ENCODE measurements around the gene MAP3K14.
A peak's percentile ranks its signal among the peaks of the same experiment; 100 is the strongest.
"Not testable (repeated sequence)": the region's sequence is repeated elsewhere in the genome, so short reads cannot be mapped to it uniquely, and the experiment has no call there.

MAP3K14 gene

DNA sequence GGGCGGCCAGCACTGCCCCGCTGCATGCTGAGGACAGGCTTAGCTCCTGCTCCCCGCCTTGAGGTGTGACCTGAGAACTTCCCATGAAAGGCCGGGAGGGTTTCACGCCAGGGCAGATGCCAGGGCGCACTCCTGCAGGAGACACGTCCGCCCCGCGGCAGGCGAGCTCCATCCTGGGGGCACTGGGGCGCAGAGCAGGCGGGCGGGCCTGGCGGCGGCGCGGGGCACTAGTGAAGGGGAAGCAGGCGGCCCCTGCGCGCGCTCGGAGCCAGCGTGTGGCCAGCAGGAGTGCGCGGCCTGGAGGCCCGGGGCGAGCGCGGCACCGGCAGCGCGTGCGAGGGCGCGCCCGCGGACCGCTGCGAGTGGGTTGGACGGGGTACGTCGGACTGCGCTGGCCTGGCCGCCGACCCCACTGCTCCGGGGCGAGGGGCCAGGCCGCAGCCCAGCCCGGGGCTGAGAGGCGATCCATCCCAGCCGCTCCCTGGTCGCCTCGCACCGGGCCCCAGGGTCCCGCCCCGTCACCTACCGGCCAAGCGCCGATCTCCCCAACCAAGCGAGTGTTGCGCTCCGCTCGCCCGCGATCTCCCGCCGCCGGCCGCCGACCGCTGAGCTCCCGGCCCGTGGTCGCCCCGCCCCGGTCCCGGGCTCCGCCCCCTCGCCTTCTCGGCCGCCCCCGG is at the start of gene MAP3K14:
MAP3K14 (minus strand) TSS at position 587 of the 677 bp plus-strand sequence. CDS start 26,275 bp downstream, outside the sequence.
- DNase-seq (ENCODE audit: low spot score) = peak; percentile 50

DNA sequence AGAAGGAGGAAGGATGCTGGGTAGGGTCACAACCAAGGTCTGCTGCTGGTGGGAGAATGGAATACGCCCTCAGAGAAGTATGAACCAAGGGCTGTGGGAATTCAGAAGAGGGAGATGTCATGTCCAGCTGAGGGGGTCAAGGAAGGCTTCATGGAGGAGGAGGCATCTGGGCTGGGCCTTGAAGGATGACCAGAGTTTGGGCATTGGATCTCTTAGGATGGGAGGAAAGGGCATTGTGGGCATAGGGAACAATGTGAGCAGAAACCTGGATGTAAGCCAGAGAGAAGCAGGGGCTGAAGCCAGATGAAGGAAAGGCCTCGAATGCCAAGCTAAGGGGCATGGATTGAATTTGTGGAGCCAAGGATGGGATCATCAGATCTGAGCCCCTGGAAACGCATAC is 49.2 kb upstream of the MAP3K14 start:
- no peak for DNase-seq (ENCODE audit: low spot score)

DNA sequence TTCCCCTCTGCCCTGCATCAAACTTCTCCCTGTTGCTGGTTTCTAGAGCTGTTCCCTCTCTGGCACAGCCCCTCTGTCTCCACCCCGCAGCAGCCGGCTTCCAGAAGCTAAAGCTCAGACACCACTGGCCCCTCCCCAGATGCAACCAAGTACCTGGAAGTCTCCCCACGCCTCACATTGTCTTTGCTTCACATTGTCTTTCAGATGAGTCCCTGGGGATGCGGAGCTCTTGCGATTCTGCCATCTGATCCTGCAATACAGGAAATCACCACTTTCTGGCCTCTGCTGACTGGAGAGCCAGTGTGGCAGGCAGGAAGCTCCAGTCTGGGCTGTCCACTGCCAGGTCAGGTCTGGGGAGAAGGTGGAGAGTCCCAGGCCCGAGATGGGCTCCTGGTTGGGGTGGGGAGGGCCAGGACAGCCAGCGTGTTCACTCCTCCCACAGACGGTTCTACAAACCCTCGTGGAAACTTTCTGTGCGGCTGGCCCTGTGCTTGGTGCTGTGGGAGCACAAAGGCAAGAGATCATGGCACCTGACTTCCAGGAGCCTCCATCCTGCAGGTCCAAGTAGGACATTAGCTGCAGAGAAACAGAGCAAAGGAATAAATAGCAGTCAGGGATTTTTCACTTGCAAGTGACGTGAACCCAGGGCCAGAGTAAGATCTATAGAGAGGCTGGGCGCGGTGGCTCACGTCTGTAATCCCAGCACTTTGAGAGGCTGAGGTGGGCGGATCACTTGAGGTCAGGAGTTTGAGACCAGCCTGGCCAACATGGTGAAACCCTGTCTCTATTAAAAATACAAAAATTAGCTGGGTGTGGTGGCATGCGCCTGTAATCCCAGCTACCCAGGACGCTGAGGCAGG is 47.9 kb upstream of the MAP3K14 start:
- no peak for DNase-seq (ENCODE audit: low spot score)

DNA sequence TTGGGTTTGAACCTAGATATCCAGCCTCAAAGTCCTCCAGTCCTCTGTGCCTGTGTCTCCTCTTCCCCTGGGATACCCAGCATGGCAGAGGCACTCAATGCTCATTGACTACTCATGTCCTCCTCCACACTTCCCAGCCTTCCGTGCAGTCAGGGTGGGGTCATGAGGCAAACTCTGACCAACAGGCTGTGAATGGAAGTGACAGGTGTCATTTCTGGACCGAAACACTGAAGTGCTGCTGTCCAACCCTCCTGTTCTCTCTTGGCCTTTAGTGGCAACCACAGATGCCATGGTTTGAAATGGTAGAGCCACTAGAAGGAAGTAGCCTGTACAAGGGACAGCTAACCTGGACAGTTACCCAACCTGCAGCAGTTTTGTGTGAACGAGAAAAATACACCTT is 46.7 kb upstream of the MAP3K14 start:
- DNase-seq (ENCODE audit: low spot score) = no peak

DNA sequence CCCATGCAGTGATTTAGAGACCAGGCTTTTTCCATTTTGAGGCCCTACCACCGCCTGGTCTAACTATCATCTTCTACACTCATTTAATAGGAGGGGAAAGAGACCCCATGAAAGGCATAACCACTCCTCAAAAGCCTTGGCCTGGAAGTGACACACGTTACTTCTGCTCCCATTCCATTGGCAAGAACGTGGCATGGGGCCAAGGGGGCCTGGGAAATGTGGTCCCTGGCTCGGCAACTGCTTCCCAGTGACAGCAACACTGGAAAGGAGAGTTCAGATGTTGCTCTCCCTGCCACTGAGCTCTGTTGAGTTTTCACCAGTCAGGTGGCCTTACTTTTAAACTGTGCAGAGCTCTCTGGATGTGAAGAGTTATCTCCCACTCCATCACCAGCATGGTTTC is 45.2 kb upstream of the MAP3K14 start:
- DNase-seq (ENCODE audit: low spot score) = no peak

DNA sequence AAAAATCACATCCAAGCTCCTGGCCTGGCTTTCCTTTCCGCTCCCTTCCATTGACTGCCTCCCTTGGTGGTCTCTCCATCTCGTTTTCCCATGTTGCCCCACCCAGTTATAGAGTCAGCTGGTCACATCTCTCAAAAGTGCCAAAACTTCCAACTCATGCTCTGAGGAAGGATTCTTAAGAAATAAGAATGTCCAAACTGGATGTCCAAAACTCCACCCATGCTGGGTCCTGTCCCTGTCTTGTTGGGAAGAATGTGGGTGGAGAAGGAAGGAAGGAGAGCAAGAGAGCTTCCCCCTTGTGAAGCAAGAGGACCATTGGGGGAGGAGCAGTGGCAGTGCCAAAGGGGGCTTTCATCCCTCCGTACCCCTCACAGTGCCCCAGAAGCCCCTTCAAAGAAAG is 44.6 kb upstream of the MAP3K14 start:
- DNase-seq (ENCODE audit: low spot score) = no peak

GRCh38 chr17:45357364-45357997 is 40.7 kb upstream of the MAP3K14 start:
- no peak for DNase-seq (ENCODE audit: low spot score)

GRCh38 chr17:45355087-45355486 is 38.3 kb upstream of the MAP3K14 start:
- DNase-seq (ENCODE audit: low spot score) = no peak

DNA sequence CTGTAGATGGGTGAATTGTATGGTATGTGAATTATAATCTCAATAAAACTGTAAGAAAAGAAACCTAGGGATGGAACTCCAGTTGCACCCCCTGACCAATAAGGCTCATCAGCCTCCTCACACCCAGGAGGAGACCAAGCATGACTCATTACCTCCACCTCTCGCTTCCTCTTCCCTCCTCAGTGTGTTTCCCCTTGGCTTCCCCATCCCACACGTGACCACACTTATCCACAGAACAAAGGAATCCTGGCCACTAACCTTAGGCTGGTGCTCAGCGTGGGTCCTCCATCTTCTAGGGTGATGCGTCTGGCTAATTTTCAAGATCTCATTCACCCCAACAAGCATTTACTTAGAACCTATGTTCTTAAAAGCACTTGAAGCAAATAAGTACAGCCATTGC is 36.2 kb upstream of the MAP3K14 start:
- DNase-seq (ENCODE audit: low spot score) = no peak

- no peak for DNase-seq (ENCODE audit: low spot score)
Measured at GRCh38 chr17:45351831-45352230, 35.0 kb upstream of the MAP3K14 start.

GRCh38 chr17:45347444-45347843 is 30.6 kb upstream of the MAP3K14 start:
- DNase-seq (ENCODE audit: low spot score) = no peak

DNA sequence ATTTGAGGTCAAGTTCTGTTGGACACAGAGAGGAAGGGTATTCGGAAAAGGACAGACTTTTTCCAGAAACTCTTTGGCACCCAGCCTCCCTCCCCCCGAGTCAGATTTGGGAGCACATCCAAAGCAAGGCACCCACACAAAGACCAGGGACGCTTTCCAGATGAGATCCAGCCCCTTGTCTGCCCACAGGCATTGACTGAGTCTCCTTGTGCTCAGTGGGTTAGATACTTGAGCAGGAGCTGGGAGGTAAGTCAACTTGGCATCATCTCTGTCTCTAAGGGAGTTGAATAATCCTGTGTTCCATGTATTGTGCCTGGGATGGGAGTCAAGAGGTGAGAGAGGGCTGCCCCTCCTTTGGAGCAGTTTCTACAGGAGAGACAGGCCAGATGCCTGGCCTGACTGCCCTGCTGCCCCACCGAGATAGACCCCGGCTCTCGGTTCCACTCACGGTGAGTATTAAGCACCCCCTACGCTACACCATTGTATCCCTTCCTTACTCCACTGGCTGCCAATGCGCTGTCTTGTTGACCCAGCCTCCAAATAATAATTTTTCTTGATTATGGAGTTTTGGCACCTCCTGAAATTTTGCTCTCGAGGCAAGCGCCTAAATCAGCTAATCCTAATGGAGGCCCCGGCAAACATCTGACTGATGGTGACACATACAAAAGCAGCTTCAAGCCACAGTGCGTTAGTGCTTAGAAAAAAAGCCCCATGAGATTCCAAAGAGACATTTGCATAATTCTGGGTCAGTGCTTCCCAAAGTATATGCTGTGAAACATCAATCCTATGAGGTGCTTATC is 29.6 kb upstream of the MAP3K14 start:
- DNase-seq (ENCODE audit: low spot score) = no peak

GRCh38 chr17:45345554-45346215 is 28.9 kb upstream of the MAP3K14 start:
- no peak for DNase-seq (ENCODE audit: low spot score)

DNA sequence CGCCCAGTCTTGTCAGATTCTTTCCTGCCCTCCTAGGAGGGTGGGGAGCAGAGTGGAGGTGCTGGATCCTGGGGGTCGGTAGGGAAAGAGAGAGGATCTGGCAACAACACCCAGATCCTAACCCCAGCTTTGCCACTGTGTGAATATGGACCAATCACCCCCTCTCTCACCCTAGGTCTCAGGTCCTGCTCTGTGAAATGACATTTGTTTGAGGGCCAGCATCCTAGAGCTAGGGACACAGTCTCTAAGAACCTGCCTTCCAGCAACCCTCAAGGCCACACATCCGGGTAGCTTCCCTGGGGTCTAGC is 28.4 kb upstream of the MAP3K14 start:
- no peak for DNase-seq (ENCODE audit: low spot score)

GRCh38 chr17:45343967-45344664 is 27.3 kb upstream of the MAP3K14 start:
- DNase-seq (ENCODE audit: low spot score) = not testable (repeated sequence)

DNA sequence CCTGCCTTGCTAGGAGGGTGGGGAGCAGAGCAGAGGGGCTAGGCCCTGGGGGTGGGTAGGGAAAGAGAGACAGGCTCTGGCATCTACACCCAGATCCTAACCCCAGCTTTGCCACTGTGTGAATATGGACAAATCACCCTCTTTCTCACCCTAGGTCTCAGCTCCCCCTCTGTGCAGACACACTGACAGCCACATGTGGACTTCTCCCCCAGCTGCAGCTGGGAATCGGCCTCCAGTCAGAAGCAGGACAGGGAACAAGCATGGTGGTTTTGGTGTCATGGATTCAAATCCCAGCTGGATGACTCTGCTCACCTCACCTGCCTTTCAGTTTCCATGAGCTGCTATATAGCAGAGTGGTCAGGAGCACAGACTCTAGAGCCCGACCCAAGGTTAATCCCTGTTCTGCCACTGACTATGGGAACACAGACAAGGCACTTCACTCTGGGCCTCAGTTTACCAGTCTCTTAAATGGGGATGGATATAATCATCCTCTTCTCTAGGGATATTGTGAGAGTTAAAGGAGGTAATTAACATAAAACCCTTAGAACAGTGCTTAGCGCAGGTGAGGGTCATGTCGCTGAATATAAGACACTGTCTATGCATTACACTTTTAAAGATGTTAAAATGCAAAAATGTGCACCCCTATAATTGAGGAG is 26.2 kb upstream of the MAP3K14 start:
- DNase-seq (ENCODE audit: low spot score) = no peak

DNA sequence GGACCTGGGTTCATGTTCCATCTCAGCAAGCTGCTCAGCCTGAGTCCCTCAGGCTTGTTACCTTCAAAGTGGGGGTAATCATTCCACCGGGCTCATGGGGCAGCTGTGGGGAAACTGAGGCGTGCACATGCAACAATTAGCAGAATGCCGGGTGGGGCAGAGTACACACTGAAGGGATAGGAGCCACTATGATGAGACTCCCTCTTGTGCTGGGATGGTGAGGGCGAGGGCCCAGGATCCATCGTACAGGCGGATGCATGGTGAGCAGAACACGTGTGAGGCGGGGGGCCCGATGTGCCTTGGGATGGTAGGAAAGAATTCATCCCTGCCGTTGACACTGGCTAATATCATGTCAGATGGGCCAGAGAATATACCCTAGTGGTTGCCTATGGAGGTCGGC is 25.5 kb upstream of the MAP3K14 start:
- DNase-seq (ENCODE audit: low spot score) = no peak

DNA sequence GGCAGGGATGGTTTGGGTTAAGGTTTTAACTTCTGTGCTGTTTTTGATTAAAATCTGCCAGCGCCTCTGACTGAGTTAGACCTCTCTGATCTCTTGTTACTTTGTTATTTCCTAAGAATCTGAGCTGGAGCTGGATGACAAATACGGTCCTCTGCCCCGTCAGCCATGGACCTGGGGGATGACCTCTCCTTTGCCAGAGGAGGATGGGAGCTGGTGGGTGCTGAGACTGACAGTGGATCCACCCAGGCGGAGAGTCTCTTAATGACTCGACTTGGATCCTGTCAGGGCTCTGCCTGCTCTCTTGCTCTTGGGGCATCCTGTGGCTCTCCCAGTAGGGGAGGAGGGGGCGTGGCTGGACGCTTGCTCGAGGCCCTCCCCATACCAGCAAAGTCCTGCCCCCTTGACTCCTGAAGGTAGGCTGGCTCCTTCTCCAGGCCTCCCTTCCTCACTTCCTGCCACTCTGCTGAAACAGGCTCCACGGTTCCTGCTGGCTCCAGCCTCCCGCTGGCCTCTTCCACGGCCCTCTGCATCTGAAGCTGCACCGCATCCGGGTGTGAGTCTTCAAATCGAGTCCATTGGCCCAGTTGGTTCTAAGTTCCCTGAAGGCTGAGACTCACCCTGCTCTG is 24.8 kb upstream of the MAP3K14 start:
- DNase-seq (ENCODE audit: low spot score) = peak; percentile 73

DNA sequence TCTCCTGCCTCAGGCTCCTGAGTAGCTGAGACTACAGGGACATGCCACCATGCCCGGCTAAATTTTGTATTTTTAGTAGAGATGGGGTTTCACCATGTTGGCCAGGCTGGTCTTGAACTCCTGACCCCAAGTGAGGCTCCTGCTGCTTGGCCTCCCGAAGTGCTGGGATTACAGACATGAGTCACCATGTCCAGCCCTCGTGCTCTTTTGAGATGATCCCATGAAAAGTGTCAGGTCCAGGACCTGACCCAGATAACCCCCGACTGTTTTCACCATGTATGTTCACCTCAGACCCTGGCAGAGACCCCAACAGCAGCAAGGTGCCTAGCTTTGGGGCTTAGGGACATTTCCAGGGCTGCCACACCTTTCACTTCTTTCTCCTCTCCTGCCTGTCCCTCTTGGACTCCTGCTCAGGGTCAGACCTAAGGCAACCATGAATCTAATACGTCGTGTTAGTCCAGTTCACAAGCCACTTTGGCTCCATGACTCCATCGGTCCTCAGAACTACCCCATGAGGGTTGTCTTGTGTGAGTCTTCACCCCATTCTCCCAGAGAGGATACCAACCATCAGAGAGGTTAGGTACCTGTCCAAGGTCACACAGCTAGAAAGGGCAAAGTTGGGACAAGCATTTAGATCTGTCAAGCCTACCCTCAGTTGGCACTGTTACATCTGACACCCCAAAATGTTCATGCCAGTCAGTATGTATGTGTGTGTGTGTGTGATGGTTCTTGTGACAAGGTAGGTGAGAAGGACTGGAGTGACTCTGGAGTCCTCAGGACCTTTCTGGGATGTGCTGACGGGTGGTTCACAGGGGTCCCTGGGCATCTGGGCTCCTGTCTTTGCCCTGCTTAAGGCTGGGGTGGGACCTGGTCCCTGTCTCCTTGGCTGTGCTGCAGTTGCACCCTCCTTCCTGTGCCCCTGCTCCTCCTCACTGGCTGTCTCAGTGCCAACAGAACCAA is 23.1 kb upstream of the MAP3K14 start:
- no peak for DNase-seq (ENCODE audit: low spot score)
